T-cell (primary cell): ENCODE measurements around the gene EGFL8. TPM values are rescaled to one million over a fixed set of nuclear protein-coding genes. Genes with fewer than 3 reads are reported as not detected.
"Not testable (repeated sequence)": the region's sequence is repeated elsewhere in the genome, so short reads cannot be mapped to it uniquely, and the experiment has no call there.

ENCODE experiments used
- ATAC-seq, 4 experiments: fragments of 200-7000 bp in 3 of 4; fragments of 150-1000 bp in 1 of 4; cut with Tn5 transposase; replicated peaks in 1 of 4; 1 replicate in 3 of 4; 2 replicates in 1 of 4; pipeline ENCODE4 v1.10.0; 2021; ENCODE audit warnings: moderate library complexity in 3 of 4, mild to moderate bottlenecking in 2 of 4, moderate number of reproducible peaks in 1 of 4
- CTCF ChIA-PET, 2 donors: fragments of 300-600 bp; sonication (Branson Sonifier 250); formaldehyde crosslinking; loops; one replicate each; lab custom pipeline; 2022; ENCODE audit warnings: antibody characterized with exemption in 2 of 2; lab: Charles Lee
- POLR2A ChIA-PET, 2 donors: fragments of 300-600 bp; sonication (Branson Sonifier 250); formaldehyde crosslinking; loops; one replicate each; lab custom pipeline; 2022; ENCODE audit warnings: antibody characterized with exemption in 2 of 2; lab: Charles Lee
- DNase-seq, 35 experiments: peaks; one replicate each; pipeline versions ENCODE4 v3.0.0 to v3.0.0-alpha.2; 2013 to 2023
- H3K27ac ChIP-seq: one replicate; pipeline ENCODE4 v1.5.1; 2013; ENCODE audit warnings: low read length
- H3K27me3 ChIP-seq, 2 experiments: replicated peaks in 1 of 2; 1 replicate in 1 of 2; 2 replicates in 1 of 2; pipeline versions ENCODE4 v1.6.1 to v1.7.0; 2013; ENCODE audit warnings: low read length in 1 of 2, mixed read lengths in 1 of 2; ENCODE audit not compliant: control insufficient read depth in 2 of 2, insufficient read depth in 2 of 2; ENCODE audit errors: extremely low read depth in 1 of 2
- H3K36me3 ChIP-seq, 2 donors: 1 replicate in 1 of 2; 2 replicates in 1 of 2; pipeline versions ENCODE4 v1.6.1 to v1.7.0; 2013; ENCODE audit warnings: low read length in 1 of 2; ENCODE audit not compliant: control insufficient read depth in 2 of 2, insufficient read depth in 1 of 2; ENCODE audit errors: extremely low read depth in 1 of 2
- H3K4me1 ChIP-seq, 2 experiments: 1 replicate in 1 of 2; 2 replicates in 1 of 2; pipeline versions ENCODE4 v1.6.1 to v1.7.0; 2013; ENCODE audit warnings: low read length in 2 of 2, mixed read lengths in 1 of 2; ENCODE audit not compliant: insufficient read depth in 2 of 2, control insufficient read depth in 1 of 2; ENCODE audit errors: extremely low read depth in 1 of 2
- H3K4me3 ChIP-seq, 2 donors: 1 replicate in 1 of 2; 2 replicates in 1 of 2; pipeline versions ENCODE4 v1.5.1 to v1.7.0; 2013; ENCODE audit warnings: mild to moderate bottlenecking in 2 of 2, low read length in 1 of 2, moderate library complexity in 1 of 2; ENCODE audit not compliant: control insufficient read depth in 1 of 2; ENCODE audit errors: extremely low read depth in 1 of 2
- H3K9me3 ChIP-seq: 2 replicates; pipeline ENCODE4 v1.7.0; 2013
- H3K27ac Mint-ChIP-seq, 2 donors: one replicate each; pipeline ENCODE4 v1.8.0; 2020 to 2021; ENCODE audit warnings: mild to moderate bottlenecking in 2 of 2, mixed read lengths in 2 of 2
- H3K27me3 Mint-ChIP-seq, 2 donors: one replicate each; pipeline ENCODE4 v1.8.0; 2021 to 2022; ENCODE audit warnings: mixed read lengths in 2 of 2
- H3K36me3 Mint-ChIP-seq: one replicate; pipeline ENCODE4 v1.8.0; 2021; ENCODE audit warnings: mixed read lengths
- H3K4me1 Mint-ChIP-seq, 3 donors: one replicate each; pipeline ENCODE4 v1.8.0; 2020 to 2022; ENCODE audit warnings: mixed read lengths in 3 of 3, mild to moderate bottlenecking in 1 of 3
- H3K4me3 Mint-ChIP-seq, 3 donors: one replicate each; pipeline ENCODE4 v1.8.0; 2020 to 2022; ENCODE audit warnings: mild to moderate bottlenecking in 3 of 3, mixed read lengths in 3 of 3, moderate library complexity in 3 of 3
- H3K9me3 Mint-ChIP-seq, 3 donors: one replicate each; pipeline ENCODE4 v1.8.0; 2020 to 2022; ENCODE audit warnings: mixed read lengths in 3 of 3
- WGBS: methylation state at CpG from one replicate; pipeline ENCODE4 v1.1.5; 2013; ENCODE audit warnings: missing lambda C conversion rate; ENCODE audit not compliant: insufficient coverage; 5-methylcytosine and 5-hydroxymethylcytosine counted together
- total RNA-seq, 35 experiments: library from RNA in 6 of 35; stranded (reverse) in 6 of 35; fragments of 120-200 nt in 1 of 35; gene quantifications; one replicate each; pipeline versions ENCODE4 v1.2.1 to v1.2.4 and lab custom pipeline; 2013 to 2026

EGFL8 gene
- total RNA-seq, 5 donors from 2014 or later (not counting 1 experiment from before 2014, with no cell fraction given), result 13.9 to 18.9 (median 16.9) TPM

GRCh38 chr6:32190054-32190851 is 25.9 kb downstream of the EGFL8 start, which contains the start of gene PBX2:
Gene PBX2 (minus strand): TSS chr6:32190202. CDS start chr6:32189915, 287 bp downstream.
- Mint-ChIP-seq H3K4me3 (peak within 1 kb of the TSS; percentile 96 to 97 (median 97)), H3K9me3 (no peaks in the 10 kb centered on the region), H3K27ac (peak within 1 kb of the TSS; percentile 99), H3K27me3 (no peaks in the 10 kb centered on the region), H3K36me3 (peaks cover 46% of the 10 kb centered on the region), H3K4me1 (peaks cover 58 to 70% (median 70%) of the 10 kb centered on the region in 3 donors)
- POLR2A ChIA-PET, result interaction anchor here (0.5 to 0.9 kb wide), 3 partner anchors 59 to 1119 kb away, joined by 3 to 5 read pairs (median 3); no protein-coding TSS in a partner anchor
- H3K4me3 ChIP-seq, result peak within 1 kb of the TSS; percentile 95 to 97
- H3K4me1 ChIP-seq, result peaks cover 33 to 76% of the 10 kb centered on the region in 2 experiments
- no peaks in the 10 kb centered on the region for H3K9me3 ChIP-seq
- peak; percentile 61 to 86 (median 73) for DNase-seq
- H3K27me3 ChIP-seq, result no peaks in the 10 kb centered on the region
- CTCF ChIA-PET, result no interaction called here
- peak; percentile 59 to 69 (median 64) for ATAC-seq
- H3K36me3 ChIP-seq, result peaks cover 0 to 36% of the 10 kb centered on the region in 2 donors
- 0% methylated on average over 5 of the region's 23 CpGs for WGBS
- H3K27ac ChIP-seq, result peak within 1 kb of the TSS; percentile 93

- Mint-ChIP-seq H3K4me3 (peak overlapping the region; percentile 96 to 97 (median 97)), H3K4me1 (peaks cover 54 to 66% (median 64%) of the 10 kb centered on the region in 3 donors), H3K27me3 (no peaks in the 10 kb centered on the region), H3K27ac (peak overlapping the region; percentile 99), H3K36me3 (peaks cover 39% of the 10 kb centered on the region), H3K9me3 (no peaks in the 10 kb centered on the region)
- ChIA-PET POLR2A (interaction anchor here in 1 of 2 donors (0.6 kb wide), 1 partner anchor 687 kb away, joined by 5 read pairs; no protein-coding TSS in a partner anchor), CTCF (no interaction called here)
- no peaks in the 10 kb centered on the region for H3K27me3 ChIP-seq
- peak overlapping the region; percentile 95 to 97 for H3K4me3 ChIP-seq
- WGBS, result 22% methylated on average over 5 of the region's 8 CpGs
- no peaks in the 10 kb centered on the region for H3K9me3 ChIP-seq
- H3K27ac ChIP-seq, result peak overlapping the region; percentile 93
- DNase-seq (peak in 1 of 35 experiments; percentile 26), ATAC-seq (no peak)
- peaks cover 33 to 74% of the 10 kb centered on the region in 2 experiments for H3K4me1 ChIP-seq
- H3K36me3 ChIP-seq, result peaks cover 0 to 33% of the 10 kb centered on the region in 2 donors
Observed at GRCh38 chr6:32190911-32191677, 26.7 kb downstream of the EGFL8 start.

DNA sequence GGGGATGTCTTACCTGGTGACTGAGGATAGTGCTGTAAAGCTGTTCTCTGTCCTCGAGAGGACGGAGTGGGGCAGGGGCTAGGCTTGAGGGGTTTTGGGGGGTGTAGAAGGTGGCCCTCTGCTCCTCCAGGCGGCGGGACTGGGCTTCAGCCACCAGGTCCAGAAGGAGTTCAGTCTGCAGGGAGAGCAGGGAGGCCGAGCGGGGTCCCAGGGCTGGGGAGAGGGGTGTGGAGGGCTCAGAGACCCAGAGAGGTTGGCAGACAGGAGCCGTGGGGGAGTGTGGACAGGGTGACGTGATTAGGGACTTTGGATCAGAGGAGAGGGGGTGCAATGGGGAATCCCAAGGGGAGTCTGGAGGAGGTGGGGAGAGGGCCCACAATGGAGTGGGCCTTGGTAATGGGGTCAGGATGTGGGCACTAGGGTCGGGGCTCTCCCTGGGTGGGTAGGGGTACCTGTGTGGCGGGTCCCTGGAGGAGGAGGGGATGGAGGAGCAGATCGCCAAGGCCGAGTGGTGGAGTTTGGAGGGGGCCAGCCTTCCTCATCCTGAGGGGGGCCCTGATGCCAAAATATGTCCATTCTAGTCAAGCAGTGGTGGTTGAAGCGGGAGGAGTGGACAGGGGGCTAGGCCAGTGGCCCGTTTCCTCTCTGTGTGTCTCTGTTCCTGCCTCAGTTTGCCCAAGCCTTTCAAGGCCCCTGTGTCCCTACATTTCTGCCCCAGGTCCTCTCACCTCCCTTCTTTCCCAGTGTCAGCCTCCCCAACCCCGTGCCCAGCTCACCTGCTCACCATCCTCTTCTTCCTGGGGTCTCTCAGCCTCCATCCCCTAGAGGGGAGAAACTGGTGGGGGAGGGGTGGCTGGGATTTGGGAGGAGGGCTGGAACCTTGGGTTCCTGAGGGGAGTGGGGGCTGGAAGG is 27.6 kb downstream of the EGFL8 start:
- H3K9me3 Mint-ChIP-seq, result no peaks in the 10 kb centered on the region
- peak overlapping the region; percentile 99 for H3K27ac Mint-ChIP-seq
- H3K4me3 Mint-ChIP-seq, result peak overlapping the region; percentile 96 to 97 (median 97)
- ChIA-PET CTCF (interaction anchor here in 1 of 2 donors (0.8 to 1.3 kb wide), 2 partner anchors 15 to 780 kb away, joined by 3 to 4 read pairs; no protein-coding TSS in a partner anchor), POLR2A (interaction anchor here in 1 of 2 donors (0.5 to 1.4 kb wide), 2 partner anchors 14 to 791 kb away, joined by 3 to 7 read pairs; no protein-coding TSS in a partner anchor)
- Histone ChIP-seq H3K36me3 (peaks cover 0 to 24% of the 10 kb centered on the region in 2 donors), H3K27ac (peak overlapping the region; percentile 93), H3K9me3 (no peaks in the 10 kb centered on the region), H3K27me3 (no peaks in the 10 kb centered on the region), H3K4me1 (peaks cover 38 to 74% of the 10 kb centered on the region in 2 experiments), H3K4me3 (peak overlapping the region; percentile 95 to 97)
- no peaks in the 10 kb centered on the region for H3K27me3 Mint-ChIP-seq
- ATAC-seq, result no peak
- peaks cover 49 to 61% (median 59%) of the 10 kb centered on the region in 3 donors for H3K4me1 Mint-ChIP-seq
- peaks cover 30% of the 10 kb centered on the region for H3K36me3 Mint-ChIP-seq
- 8% methylated on average over 10 of the region's 15 CpGs for WGBS
- DNase-seq, result peak in 2 of 35 experiments; percentile 11 to 56

DNA sequence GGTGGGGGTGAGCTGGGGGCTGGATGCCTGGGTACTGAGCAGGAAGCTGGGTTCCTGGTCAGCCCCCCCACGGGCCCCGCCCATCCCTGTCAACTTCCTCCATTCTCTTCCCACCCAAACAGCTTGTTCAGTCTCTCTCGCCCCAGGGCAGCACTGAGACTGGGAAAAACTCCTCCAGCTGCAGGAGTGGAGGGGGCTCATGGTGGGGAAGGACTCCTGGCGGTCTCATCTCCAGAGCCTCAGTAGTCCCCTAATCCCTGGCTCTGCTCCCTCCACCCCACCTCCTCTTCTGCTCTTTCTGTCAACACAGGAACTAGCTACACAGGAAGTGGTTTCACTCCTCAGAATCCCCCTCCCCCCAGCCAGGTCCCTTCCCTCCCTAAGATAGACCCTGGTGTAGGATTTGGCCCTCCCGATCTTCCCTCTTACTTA is 28.2 kb downstream of the EGFL8 start, which contains the start of gene GPSM3:
Gene GPSM3, minus strand, starts transcription at position 36 of the 432 bp plus-strand sequence. CDS start 130 bp downstream, outside the sequence.
- Mint-ChIP-seq H3K4me3 (peak within 1 kb of the TSS; percentile 96 to 97 (median 97)), H3K9me3 (no peaks in the 10 kb centered on the region), H3K27me3 (no peaks in the 10 kb centered on the region), H3K36me3 (peaks cover 25% of the 10 kb centered on the region), H3K4me1 (peaks cover 44 to 56% (median 54%) of the 10 kb centered on the region in 3 donors), H3K27ac (peak within 1 kb of the TSS; percentile 99)
- Histone ChIP-seq H3K9me3 (no peaks in the 10 kb centered on the region), H3K36me3 (peaks cover 0 to 18% of the 10 kb centered on the region in 2 donors), H3K27ac (peak within 1 kb of the TSS; percentile 93), H3K4me1 (peaks cover 34 to 72% of the 10 kb centered on the region in 2 experiments), H3K4me3 (peak within 1 kb of the TSS; percentile 95 to 97), H3K27me3 (no peaks in the 10 kb centered on the region)
- ChIA-PET POLR2A (interaction anchor here (0.6 to 1.4 kb wide), 3 partner anchors 10 to 15 kb away, joined by 3 to 5 read pairs (median 3); no protein-coding TSS in a partner anchor), CTCF (interaction anchor here in 1 of 2 donors (0.8 to 1.3 kb wide), 2 partner anchors 15 to 779 kb away, joined by 3 to 4 read pairs; no protein-coding TSS in a partner anchor)
- ATAC-seq, result peak in 2 of 4 experiments; percentile 18 to 19
- peak; percentile 30 to 77 (median 54) for DNase-seq
- WGBS, result no CpG with 5 or more reads among the region's 5 CpGs

DNA sequence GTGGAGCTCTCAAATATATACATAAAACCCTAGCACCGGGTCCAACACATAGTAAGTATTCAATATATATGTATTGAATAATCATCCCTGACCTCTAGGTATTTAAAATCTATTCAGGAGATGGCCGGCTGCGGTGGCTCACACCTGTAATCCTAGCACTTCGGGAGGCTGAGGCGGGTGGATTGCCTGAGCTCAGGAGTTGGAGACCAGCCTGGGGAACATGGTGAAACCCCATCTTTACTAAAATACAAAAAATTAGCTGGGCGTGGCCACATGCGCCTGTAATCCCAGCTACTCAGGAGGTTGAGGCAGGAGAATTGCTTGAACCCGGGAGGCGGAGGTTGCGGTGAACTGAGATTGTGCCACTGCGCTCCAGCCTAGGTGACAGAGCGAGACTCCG is 28.7 kb downstream of the EGFL8 start:
- CTCF ChIA-PET, result interaction anchor here in 1 of 2 donors (0.8 to 1.3 kb wide), 2 partner anchors 16 to 779 kb away, joined by 3 to 4 read pairs; no protein-coding TSS in a partner anchor
- peaks cover 32 to 67% of the 10 kb centered on the region in 2 experiments for H3K4me1 ChIP-seq

More for the DNA sequence above, 28.7 kb downstream of the EGFL8 start:
- Histone ChIP-seq H3K27ac (peak overlapping the region; percentile 93), H3K4me3 (peak overlapping the region; percentile 95 to 97), H3K36me3 (peaks cover 0 to 14% of the 10 kb centered on the region in 2 donors)
- POLR2A ChIA-PET, result interaction anchor here (0.6 to 1.4 kb wide), 3 partner anchors 10 to 16 kb away, joined by 3 to 5 read pairs (median 3); no protein-coding TSS in a partner anchor
- H3K27me3 ChIP-seq, DNase-seq, H3K9me3 ChIP-seq, ATAC-seq, H3K27me3 Mint-ChIP-seq, H3K9me3 Mint-ChIP-seq: not testable (repeated sequence)
- Mint-ChIP-seq H3K4me3 (peak overlapping the region; percentile 96 to 97 (median 97)), H3K4me1 (peaks cover 39 to 51% (median 50%) of the 10 kb centered on the region in 3 donors), H3K27ac (peak overlapping the region; percentile 99), H3K36me3 (peaks cover 23% of the 10 kb centered on the region)
- WGBS, result 40% methylated on average over 1 of the region's 13 CpGs
